ENCODE results near the gene SRGAP1.

Gene SRGAP1

DNA sequence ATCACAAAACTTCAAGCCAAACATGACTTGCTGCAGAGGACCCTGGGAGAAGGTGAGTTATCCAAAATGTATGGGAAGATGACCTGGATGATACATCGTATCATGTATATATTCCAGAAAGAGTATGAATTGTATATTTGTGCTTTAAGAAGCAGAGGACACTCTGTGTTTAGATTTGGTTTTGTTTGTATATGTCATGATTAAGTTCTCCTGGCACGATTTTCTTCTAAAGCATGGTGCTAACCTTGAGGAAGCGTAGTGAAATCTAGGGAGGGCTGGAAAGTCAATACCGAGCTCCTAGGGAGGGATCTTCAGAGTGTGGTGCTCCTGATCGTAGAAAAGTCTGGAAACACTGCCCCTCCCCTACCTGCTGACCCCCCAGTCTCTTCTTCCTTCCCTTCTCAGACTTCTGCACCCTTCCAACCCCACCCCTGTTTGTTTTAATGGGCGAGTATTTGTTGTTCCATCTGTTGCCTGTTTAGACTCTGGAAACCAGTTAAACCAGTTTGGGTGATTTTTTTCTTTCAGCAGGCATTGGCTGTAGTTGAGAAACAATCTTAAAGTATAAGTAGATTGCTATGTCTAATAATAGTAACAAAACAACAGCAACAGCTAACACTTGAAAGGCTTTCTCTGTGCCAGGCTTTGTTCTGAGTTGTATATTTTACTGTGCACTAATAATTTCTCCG lies 236.0 kb downstream of the SRGAP1 start:
- no peak for TF ChIP-seq ZFX (IDR thresholded peaks at IDR 0.05)
- TF ChIP-seq, protein P1, sequence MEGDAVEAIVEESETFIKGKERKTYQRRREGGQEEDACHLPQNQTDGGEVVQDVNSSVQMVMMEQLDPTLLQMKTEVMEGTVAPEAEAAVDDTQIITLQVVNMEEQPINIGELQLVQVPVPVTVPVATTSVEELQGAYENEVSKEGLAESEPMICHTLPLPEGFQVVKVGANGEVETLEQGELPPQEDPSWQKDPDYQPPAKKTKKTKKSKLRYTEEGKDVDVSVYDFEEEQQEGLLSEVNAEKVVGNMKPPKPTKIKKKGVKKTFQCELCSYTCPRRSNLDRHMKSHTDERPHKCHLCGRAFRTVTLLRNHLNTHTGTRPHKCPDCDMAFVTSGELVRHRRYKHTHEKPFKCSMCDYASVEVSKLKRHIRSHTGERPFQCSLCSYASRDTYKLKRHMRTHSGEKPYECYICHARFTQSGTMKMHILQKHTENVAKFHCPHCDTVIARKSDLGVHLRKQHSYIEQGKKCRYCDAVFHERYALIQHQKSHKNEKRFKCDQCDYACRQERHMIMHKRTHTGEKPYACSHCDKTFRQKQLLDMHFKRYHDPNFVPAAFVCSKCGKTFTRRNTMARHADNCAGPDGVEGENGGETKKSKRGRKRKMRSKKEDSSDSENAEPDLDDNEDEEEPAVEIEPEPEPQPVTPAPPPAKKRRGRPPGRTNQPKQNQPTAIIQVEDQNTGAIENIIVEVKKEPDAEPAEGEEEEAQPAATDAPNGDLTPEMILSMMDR (conservative IDR thresholded peaks at IDR 0.05): no peak
- H3K27ac ChIP-seq: peak overlapping the region; percentile 64

DNA sequence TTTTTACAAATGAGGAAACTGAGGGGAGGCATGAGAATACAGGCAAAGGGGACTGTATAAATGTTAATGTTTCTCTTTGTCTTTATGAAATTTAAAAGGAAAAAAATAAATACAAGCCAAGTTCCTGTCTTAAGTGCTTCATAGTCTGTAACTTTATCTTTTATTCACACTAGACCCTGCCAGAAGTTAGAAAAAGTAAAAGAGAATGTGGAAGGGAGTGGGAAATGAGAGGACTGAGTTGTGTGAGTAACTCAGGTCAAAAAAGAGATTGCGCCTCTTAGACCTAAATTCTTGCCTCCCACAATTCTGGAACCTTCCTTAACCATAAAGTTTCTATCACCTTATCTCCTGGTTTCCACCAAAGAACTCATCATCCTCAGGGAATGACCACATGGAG lies 236.5 kb downstream of the SRGAP1 start:
- TF ChIP-seq, protein P1 (conservative IDR thresholded peaks at IDR 0.05): no peak
- TF ChIP-seq ZFX (IDR thresholded peaks at IDR 0.05): no peak
- no peak overlapping the region for H3K27ac ChIP-seq

DNA sequence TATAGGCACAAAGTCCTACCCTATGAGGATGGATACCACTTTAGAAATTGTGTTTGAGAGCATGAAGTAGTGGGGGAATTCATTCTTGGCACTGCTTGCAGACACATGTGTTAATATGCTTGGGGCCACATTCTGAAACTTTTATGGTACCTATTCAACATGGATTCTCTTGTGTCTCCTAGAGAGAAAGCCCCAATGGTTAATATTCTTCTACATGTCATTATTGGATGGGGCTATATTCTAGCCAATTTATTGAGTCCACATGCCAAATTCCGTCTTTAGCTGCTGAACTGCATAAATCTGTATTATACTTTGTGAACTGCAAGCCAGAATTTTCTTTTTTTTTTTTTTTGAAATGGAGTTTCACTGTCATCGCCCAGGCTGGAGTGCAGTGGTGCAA lies 237.6 kb downstream of the SRGAP1 start:
- TF ChIP-seq, protein P1 (conservative IDR thresholded peaks at IDR 0.05): no peak
- no peak for TF ChIP-seq ZFX (IDR thresholded peaks at IDR 0.05)
- peak overlapping the region; percentile 61 for H3K27ac ChIP-seq

DNA sequence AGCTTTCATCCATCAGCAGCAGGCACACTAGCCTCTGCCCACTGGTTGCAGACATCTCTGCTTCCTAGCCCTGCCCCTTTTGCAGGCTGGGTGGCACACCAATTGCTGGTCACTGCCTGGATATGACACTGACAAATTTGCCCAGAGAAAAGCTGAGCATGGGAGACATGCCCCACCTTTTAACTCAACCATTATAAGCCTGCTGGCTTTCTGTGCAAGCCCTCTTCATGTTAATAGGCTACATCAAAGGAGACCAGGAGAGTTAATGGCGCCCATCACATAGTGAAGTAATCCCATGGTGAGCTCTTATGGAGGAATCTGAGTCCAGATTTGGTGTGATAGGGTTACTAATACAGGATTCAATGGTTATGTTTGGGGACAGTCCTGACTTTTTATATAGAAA lies 238.4 kb downstream of the SRGAP1 start:
- TF ChIP-seq, protein P1 (conservative IDR thresholded peaks at IDR 0.05): no peak
- no peak for TF ChIP-seq ZFX (IDR thresholded peaks at IDR 0.05)
- peak overlapping the region; percentile 61 for H3K27ac ChIP-seq

DNA sequence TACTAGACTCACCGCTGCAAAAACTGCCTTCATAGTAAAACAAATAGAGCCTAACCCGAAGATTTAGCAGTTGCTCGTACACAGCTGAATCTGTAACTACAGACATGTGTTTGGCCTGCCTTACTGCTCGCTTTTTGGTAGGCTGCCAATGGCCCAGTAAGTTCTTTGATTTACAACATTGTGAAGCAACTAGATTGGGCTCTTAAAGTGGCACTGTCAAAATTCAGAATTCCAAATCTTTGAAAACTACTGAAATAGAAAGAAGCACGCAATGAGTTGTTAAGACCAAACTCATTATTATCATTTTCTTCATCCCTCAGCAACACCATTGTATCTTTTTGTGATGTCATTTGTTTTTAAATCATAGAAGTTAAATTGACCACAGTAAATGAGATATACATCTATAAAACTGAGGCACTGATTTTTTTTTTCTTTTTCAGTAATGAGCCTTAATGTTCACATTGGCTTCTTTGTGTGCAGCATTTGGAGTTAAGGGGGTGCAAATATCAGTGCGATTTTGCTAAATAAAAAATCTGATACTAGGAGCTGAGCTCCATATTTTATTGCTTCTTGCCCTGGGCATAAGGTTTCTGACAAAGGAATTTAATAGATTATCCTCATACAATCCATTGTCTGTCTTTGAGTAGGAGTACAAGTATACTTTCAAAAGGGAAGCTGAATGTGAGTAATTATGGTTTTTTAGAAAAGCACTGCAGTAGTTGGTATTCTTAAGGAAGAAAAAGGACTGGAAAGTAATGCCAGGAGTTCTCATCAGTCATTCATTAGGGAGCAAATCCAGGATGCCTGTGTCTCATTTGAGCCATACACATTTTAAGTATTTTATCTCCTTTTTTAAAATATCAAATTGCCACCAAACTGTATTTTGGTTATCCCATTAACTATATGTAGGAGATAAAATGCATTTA lies 239.0 kb downstream of the SRGAP1 start:
- H3K27ac ChIP-seq: peak overlapping the region; percentile 61
- no peak for TF ChIP-seq ZFX (IDR thresholded peaks at IDR 0.05)
- TF ChIP-seq, protein P1 (conservative IDR thresholded peaks at IDR 0.05): no peak

DNA sequence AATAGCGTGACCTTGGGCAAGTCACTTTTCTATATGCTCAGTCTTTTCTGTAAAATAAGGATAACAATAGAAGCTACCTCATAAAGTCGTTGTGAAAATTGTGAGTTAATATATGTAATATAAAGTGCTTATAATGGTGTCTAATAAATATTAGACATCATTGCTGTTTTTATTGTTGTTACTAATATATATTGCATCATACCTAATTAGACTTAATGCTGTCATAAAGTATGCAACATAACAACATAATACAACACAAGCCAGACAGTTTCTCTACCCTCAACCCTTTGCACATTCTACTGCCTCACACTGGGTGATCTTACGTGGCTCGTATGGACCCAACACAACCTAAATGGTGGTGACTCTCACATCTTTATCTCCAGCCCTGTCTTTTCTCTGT lies 240.7 kb downstream of the SRGAP1 start:
- TF ChIP-seq, protein P1 (conservative IDR thresholded peaks at IDR 0.05): no peak
- no peak for TF ChIP-seq ZFX (IDR thresholded peaks at IDR 0.05)
- H3K27ac ChIP-seq: no peak overlapping the region

DNA sequence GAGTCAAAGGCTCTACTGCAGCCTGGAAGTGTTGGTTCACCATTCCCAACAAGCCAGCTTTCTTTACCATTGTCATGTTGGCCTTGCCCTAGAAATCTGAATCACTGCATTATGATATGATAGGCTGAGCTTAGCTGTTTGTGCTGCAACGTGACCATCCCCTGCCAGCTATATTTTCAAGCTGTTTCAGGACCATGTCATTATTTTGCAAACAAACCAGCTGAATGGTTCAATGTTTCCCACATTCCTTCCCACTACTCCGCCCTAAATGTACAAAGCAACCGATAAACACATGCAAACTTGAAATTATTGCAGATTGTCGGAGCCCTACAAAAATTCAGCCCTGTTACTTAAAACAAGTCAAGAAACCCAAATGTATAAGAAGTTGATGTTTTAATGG lies 241.5 kb downstream of the SRGAP1 start:
- TF ChIP-seq ZFX (IDR thresholded peaks at IDR 0.05): no peak
- TF ChIP-seq, protein P1 (conservative IDR thresholded peaks at IDR 0.05): no peak
- no peak overlapping the region for H3K27ac ChIP-seq

Measured in C4-2B (cell line).